ENCODE results near the gene TTC31.
A peak's percentile ranks its signal among the peaks of the same experiment; 100 is the strongest.
"Not testable (repeated sequence)": the region's sequence is repeated elsewhere in the genome, so short reads cannot be mapped to it uniquely, and the experiment has no call there.

TTC31 gene

DNA sequence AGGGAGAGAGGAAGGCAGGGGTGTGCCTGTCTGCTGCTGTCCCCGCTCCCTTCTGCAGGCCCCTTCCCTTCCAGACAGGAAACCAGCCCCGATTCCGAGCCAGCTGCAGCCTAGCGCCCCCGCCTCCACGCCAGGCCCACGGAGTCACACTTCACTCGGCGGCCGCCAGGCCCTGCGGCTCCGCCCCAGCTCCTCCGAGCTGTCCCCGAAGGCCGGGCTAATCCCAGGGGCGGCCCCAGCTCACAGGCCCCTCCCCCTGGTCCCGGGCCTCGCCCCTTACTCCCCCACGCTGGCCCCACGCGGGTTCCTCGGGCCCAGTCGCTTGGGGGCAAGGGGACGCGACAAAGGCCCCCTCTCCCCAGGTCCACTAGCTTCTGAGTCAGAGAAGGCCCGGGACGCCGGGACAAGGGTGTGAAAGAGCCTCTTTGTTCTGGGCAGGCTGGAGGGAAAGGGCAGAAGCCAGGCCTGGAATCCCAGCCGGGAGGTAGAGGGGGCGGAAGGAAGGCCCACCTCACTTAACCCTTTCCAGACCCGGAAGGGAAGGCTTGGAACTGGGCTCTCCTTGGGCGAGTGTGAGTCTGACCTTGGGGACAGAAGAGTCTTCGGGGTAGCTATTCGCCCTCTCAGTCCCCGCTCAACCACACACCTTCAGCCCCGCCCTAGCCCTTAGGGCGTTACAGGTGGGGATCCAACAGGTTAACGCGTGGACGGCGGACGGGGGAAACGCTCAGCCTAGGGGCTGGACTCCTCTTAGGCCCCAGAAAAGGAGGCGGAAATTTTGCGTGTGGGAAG is 42.3 kb upstream of the TTC31 start:
- Histone ChIP-seq H3F3A (ENCODE audit: insufficient read depth, low read length) (no peaks in the 10 kb centered on the region), H3K36me3 (replicated peaks; ENCODE audit: insufficient read depth, low read length) (no peaks in the 10 kb centered on the region), H3K9me2 (replicated peaks; ENCODE audit: insufficient read depth, low read length) (no peaks in the 10 kb centered on the region), H3K4me1 (ENCODE audit: low read length) (peaks cover 5% of the 10 kb centered on the region), H3K79me2 (ENCODE audit: low read length) (no peaks in the 10 kb centered on the region), H3K27me3 (replicated peaks; ENCODE audit: insufficient read depth, low read length) (peaks cover 31% of the 10 kb centered on the region), H4K20me1 (ENCODE audit: insufficient read depth, low read length) (no peaks in the 10 kb centered on the region), H2AFZ (ENCODE audit: low read length) (peak overlapping the region; percentile 98), H3K4me2 (ENCODE audit: low read depth, low read length) (peak overlapping the region; percentile 89), H3K9me3 (replicated peaks; ENCODE audit: insufficient read depth, low read length) (no peaks in the 10 kb centered on the region), H3K27ac (ENCODE audit: low read length) (no peak overlapping the region), H3K4me3 (ENCODE audit: low read length) (peak overlapping the region; percentile 58), H3K9ac (ENCODE audit: low read length) (peak overlapping the region; percentile 49; the same call in 1 of the 2 replicates)
- DNase-seq: peak; percentile 47
- TF ChIP-seq EZH2phosphoT487 (IDR thresholded peaks at IDR 0.05; ENCODE audit: low read length) (no peak), EZH2 (optimal IDR thresholded peaks at IDR 0.05; ENCODE audit: low read depth, low read length) (no peak)
- TF ChIP-seq, protein P1, sequence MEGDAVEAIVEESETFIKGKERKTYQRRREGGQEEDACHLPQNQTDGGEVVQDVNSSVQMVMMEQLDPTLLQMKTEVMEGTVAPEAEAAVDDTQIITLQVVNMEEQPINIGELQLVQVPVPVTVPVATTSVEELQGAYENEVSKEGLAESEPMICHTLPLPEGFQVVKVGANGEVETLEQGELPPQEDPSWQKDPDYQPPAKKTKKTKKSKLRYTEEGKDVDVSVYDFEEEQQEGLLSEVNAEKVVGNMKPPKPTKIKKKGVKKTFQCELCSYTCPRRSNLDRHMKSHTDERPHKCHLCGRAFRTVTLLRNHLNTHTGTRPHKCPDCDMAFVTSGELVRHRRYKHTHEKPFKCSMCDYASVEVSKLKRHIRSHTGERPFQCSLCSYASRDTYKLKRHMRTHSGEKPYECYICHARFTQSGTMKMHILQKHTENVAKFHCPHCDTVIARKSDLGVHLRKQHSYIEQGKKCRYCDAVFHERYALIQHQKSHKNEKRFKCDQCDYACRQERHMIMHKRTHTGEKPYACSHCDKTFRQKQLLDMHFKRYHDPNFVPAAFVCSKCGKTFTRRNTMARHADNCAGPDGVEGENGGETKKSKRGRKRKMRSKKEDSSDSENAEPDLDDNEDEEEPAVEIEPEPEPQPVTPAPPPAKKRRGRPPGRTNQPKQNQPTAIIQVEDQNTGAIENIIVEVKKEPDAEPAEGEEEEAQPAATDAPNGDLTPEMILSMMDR (IDR thresholded peaks at IDR 0.05; ENCODE audit: low read length): no peak

- Histone ChIP-seq H3F3A (ENCODE audit: insufficient read depth, low read length) (no peaks in the 10 kb centered on the region), H3K4me2 (ENCODE audit: low read depth, low read length) (peak overlapping the region; percentile 85), H3K36me3 (replicated peaks; ENCODE audit: insufficient read depth, low read length) (no peaks in the 10 kb centered on the region), H3K27ac (ENCODE audit: low read length) (no peak overlapping the region), H3K27me3 (replicated peaks; ENCODE audit: insufficient read depth, low read length) (peaks cover 31% of the 10 kb centered on the region), H3K9ac (ENCODE audit: low read length) (no peak overlapping the region), H3K9me2 (replicated peaks; ENCODE audit: insufficient read depth, low read length) (no peaks in the 10 kb centered on the region), H3K79me2 (ENCODE audit: low read length) (no peaks in the 10 kb centered on the region), H3K9me3 (replicated peaks; ENCODE audit: insufficient read depth, low read length) (no peaks in the 10 kb centered on the region), H4K20me1 (ENCODE audit: insufficient read depth, low read length) (no peaks in the 10 kb centered on the region), H3K4me3 (ENCODE audit: low read length) (peak overlapping the region; percentile 40; the same call in 1 of the 2 replicates), H3K4me1 (ENCODE audit: low read length) (peaks cover 5% of the 10 kb centered on the region), H2AFZ (ENCODE audit: low read length) (peak overlapping the region; percentile 98)
- DNase-seq: no peak
- TF ChIP-seq EZH2 (optimal IDR thresholded peaks at IDR 0.05; ENCODE audit: low read depth, low read length): no peak
- TF ChIP-seq, protein P1 (IDR thresholded peaks at IDR 0.05; ENCODE audit: low read length): no peak
- TF ChIP-seq EZH2phosphoT487 (IDR thresholded peaks at IDR 0.05; ENCODE audit: low read length): no peak
Observed at GRCh38 chr2:74441170-74441689, 41.7 kb upstream of the TTC31 start.

GRCh38 chr2:74441690-74442482 is 41.0 kb upstream of the TTC31 start, which contains the start of gene RTKN:
TSS of gene RTKN (minus strand) at chr2:74441937. CDS start at chr2:74441816, 121 bp downstream.
- peak; percentile 37 for DNase-seq
- Histone ChIP-seq H4K20me1 (ENCODE audit: insufficient read depth, low read length) (no peaks in the 10 kb centered on the region), H3K36me3 (replicated peaks; ENCODE audit: insufficient read depth, low read length) (no peaks in the 10 kb centered on the region), H3K4me3 (ENCODE audit: low read length) (peak within 1 kb of the TSS; percentile 58), H3F3A (ENCODE audit: insufficient read depth, low read length) (no peaks in the 10 kb centered on the region), H3K79me2 (ENCODE audit: low read length) (no peaks in the 10 kb centered on the region), H3K9me2 (replicated peaks; ENCODE audit: insufficient read depth, low read length) (no peaks in the 10 kb centered on the region), H3K4me1 (ENCODE audit: low read length) (peaks cover 5% of the 10 kb centered on the region), H2AFZ (ENCODE audit: low read length) (peak within 1 kb of the TSS; percentile 98), H3K9me3 (replicated peaks; ENCODE audit: insufficient read depth, low read length) (no peaks in the 10 kb centered on the region), H3K4me2 (ENCODE audit: low read depth, low read length) (peak within 1 kb of the TSS; percentile 89), H3K9ac (ENCODE audit: low read length) (no peak within 1 kb of the TSS), H3K27me3 (replicated peaks; ENCODE audit: insufficient read depth, low read length) (peaks cover 31% of the 10 kb centered on the region), H3K27ac (ENCODE audit: low read length) (no peak within 1 kb of the TSS)
- TF ChIP-seq, protein P1 (IDR thresholded peaks at IDR 0.05; ENCODE audit: low read length): no peak
- TF ChIP-seq EZH2phosphoT487 (IDR thresholded peaks at IDR 0.05; ENCODE audit: low read length) (no peak), EZH2 (optimal IDR thresholded peaks at IDR 0.05; ENCODE audit: low read depth, low read length) (no peak)

- H3K27ac ChIP-seq (ENCODE audit: low read length); H3K9ac ChIP-seq (ENCODE audit: low read length); H3K4me2 ChIP-seq (ENCODE audit: low read depth, low read length): not testable (repeated sequence)
Observed at GRCh38 chr2:74442483-74443297, 40.2 kb upstream of the TTC31 start.

More at GRCh38 chr2:74442483-74443297, 40.2 kb upstream of the TTC31 start:
- H2AFZ ChIP-seq (ENCODE audit: low read length); H4K20me1 ChIP-seq (ENCODE audit: insufficient read depth, low read length); H3K4me3 ChIP-seq (ENCODE audit: low read length); H3K36me3 ChIP-seq (replicated peaks; ENCODE audit: insufficient read depth, low read length); DNase-seq; H3K4me1 ChIP-seq (ENCODE audit: low read length); H3K9me3 ChIP-seq (replicated peaks; ENCODE audit: insufficient read depth, low read length); H3K79me2 ChIP-seq (ENCODE audit: low read length); H3K9me2 ChIP-seq (replicated peaks; ENCODE audit: insufficient read depth, low read length); H3F3A ChIP-seq (ENCODE audit: insufficient read depth, low read length): not testable (repeated sequence)
- peaks cover 31% of the 10 kb centered on the region for H3K27me3 ChIP-seq (replicated peaks; ENCODE audit: insufficient read depth, low read length)

All from MM.1S (cell line).